GM21423 (cell line): Measurements from ENCODE around the gene NXNL1.

Experiments used
- ATAC-seq: cut with Tn5 transposase; IDR thresholded peaks from one replicate; pipeline ENCODE4 v1.9.1; 2021; ENCODE audit warnings: mild to moderate bottlenecking, moderate library complexity; ENCODE audit not compliant: unreplicated experiment

Gene NXNL1

GRCh38 chr19:17423429-17424208, 37.1 kb downstream of the NXNL1 start:
- ATAC-seq, result no peak

- no peak for ATAC-seq
Measured at GRCh38 chr19:17421942-17422341, 38.8 kb downstream of the NXNL1 start.

GRCh38 chr19:17420475-17420924, 40.2 kb downstream of the NXNL1 start:
- no peak for ATAC-seq

GRCh38 chr19:17419621-17420474, 40.9 kb downstream of the NXNL1 start, which contains the start of gene MVB12A:
Gene MVB12A, plus strand, starts transcription at chr19:17420047. Its CDS starts 89 bp downstream, at chr19:17420136.
- ATAC-seq, result peak; percentile 86

- no peak for ATAC-seq
Measured at GRCh38 chr19:17419154-17419620, 41.5 kb downstream of the NXNL1 start.

GRCh38 chr19:17418710-17419109, 42.0 kb downstream of the NXNL1 start:
- no peak for ATAC-seq

GRCh38 chr19:17415121-17415520, 45.6 kb downstream of the NXNL1 start:
- no peak for ATAC-seq

GRCh38 chr19:17414097-17414496, 46.6 kb downstream of the NXNL1 start:
- no peak for ATAC-seq

GRCh38 chr19:17411801-17412200, 48.9 kb downstream of the NXNL1 start:
- ATAC-seq, result no peak

- no peak for ATAC-seq
Measured at GRCh38 chr19:17409990-17410389, 50.7 kb downstream of the NXNL1 start.

GRCh38 chr19:17406887-17407196, 53.9 kb downstream of the NXNL1 start:
- ATAC-seq, result no peak

- ATAC-seq, result peak; percentile 21
Measured at GRCh38 chr19:17406046-17406886, 54.5 kb downstream of the NXNL1 start.
